ENCODE data around the gene RIC3. TPM values are rescaled to one million over a fixed set of nuclear protein-coding genes. Genes with fewer than 3 reads are reported as not detected.

The RIC3 gene
- total RNA-seq, 1 donor from 2014 or later: 12.0 TPM

DNA sequence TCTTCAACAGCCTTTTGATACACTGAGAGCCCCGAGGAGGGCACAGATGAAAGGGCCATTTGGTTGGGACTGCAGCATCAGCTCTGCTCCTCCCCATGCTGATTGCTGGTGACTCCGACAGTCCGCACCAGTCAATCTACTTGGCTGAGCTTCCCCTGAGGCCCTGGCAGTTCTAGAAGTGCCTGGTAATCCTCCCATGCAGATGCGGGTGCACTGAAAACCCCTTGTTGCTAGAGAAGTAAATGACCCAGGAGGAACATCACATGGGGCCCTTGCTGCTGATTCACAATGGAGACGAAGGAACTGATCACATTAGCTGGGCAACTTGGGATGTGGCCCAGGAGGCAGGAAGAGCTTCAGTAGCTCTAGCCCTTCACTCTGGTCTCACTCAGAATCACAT, 35.2 kb upstream of the RIC3 start:
- H3K36me3 Mint-ChIP-seq: no peaks in the 10 kb centered on the region
- peaks cover 22% of the 10 kb centered on the region for H3K27me3 Mint-ChIP-seq
- TF ChIP-seq, protein P1, sequence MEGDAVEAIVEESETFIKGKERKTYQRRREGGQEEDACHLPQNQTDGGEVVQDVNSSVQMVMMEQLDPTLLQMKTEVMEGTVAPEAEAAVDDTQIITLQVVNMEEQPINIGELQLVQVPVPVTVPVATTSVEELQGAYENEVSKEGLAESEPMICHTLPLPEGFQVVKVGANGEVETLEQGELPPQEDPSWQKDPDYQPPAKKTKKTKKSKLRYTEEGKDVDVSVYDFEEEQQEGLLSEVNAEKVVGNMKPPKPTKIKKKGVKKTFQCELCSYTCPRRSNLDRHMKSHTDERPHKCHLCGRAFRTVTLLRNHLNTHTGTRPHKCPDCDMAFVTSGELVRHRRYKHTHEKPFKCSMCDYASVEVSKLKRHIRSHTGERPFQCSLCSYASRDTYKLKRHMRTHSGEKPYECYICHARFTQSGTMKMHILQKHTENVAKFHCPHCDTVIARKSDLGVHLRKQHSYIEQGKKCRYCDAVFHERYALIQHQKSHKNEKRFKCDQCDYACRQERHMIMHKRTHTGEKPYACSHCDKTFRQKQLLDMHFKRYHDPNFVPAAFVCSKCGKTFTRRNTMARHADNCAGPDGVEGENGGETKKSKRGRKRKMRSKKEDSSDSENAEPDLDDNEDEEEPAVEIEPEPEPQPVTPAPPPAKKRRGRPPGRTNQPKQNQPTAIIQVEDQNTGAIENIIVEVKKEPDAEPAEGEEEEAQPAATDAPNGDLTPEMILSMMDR (conservative IDR thresholded peaks at IDR 0.05): no peak
- DNase-seq (ENCODE audit: extremely low spot score, unreplicated experiment): no peak
- H3K9me3 Mint-ChIP-seq: no peaks in the 10 kb centered on the region
- H3K4me3 Mint-ChIP-seq: no peak overlapping the region
- peaks cover 6% of the 10 kb centered on the region for H3K4me1 Mint-ChIP-seq (ENCODE audit: unreplicated experiment)
- H3K27ac Mint-ChIP-seq: no peak overlapping the region

DNA sequence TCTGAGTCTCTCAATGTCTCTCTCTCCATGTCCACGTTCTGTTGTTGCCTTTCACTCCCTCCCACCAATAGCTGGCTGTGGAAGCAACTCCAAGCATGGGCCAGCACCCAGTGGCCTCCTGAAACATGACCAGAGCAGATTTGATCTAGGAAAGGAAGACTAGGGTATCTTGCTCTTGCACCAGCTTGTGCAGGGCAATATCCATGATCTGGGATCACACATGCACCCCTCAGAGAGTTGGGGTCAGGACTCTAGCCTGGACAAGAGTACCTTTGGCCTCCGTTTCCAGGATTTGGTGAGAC, 34.5 kb upstream of the RIC3 start:
- H3K27me3 Mint-ChIP-seq: peaks cover 28% of the 10 kb centered on the region
- DNase-seq (ENCODE audit: extremely low spot score, unreplicated experiment): no peak
- H3K27ac Mint-ChIP-seq: no peak overlapping the region
- TF ChIP-seq, protein P1 (conservative IDR thresholded peaks at IDR 0.05): no peak
- H3K4me3 Mint-ChIP-seq: no peak overlapping the region
- peaks cover 6% of the 10 kb centered on the region for H3K4me1 Mint-ChIP-seq (ENCODE audit: unreplicated experiment)
- no peaks in the 10 kb centered on the region for H3K9me3 Mint-ChIP-seq
- no peaks in the 10 kb centered on the region for H3K36me3 Mint-ChIP-seq

DNA sequence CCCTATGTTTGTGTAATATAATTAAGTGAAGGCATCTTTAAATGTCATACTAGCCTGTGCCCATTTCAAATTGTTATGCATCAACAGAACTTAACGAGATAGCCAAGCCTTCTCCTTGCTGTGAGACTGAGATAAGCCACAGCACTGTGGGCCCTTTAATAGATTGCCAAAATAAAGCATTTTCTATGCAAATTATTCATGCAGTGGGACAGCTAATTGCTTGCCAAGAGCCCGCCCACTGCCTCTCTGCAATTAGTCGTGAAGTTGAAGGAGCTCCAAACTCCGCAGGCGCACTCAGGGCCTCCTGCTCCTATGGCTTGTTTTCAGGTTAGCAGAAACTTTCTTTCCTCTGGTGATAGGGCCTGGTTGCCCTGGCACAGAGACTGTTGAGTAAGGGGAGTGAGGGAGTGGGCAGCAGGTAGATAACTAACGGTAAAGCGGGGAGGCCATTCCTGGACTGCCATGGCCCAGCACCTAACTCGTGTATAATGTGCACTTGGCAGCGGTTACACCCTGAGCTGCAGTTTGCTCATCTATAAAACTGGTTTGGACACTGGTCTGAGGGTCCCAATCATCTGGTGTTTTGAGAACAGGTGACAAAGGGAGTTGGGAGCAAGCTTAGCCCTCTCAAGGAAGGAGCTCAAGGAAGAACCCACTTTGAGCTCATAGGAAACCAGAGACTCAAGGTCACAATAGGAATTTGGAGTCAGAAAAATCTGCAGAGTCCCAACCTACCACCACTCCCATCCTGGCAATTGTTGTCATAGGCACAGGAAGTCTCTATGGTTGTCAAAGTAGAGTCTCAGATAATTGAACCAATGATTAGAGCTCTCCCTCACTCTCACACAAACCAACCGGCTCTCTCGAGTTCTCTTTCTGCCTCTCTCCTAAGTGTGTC, 33.9 kb upstream of the RIC3 start:
- Mint-ChIP-seq H3K4me3 (no peak overlapping the region), H3K36me3 (no peaks in the 10 kb centered on the region), H3K27me3 (peaks cover 28% of the 10 kb centered on the region), H3K9me3 (no peaks in the 10 kb centered on the region), H3K27ac (no peak overlapping the region), H3K4me1 (ENCODE audit: unreplicated experiment) (peaks cover 6% of the 10 kb centered on the region)
- TF ChIP-seq, protein P1 (conservative IDR thresholded peaks at IDR 0.05): no peak
- no peak for DNase-seq (ENCODE audit: extremely low spot score, unreplicated experiment)

DNA sequence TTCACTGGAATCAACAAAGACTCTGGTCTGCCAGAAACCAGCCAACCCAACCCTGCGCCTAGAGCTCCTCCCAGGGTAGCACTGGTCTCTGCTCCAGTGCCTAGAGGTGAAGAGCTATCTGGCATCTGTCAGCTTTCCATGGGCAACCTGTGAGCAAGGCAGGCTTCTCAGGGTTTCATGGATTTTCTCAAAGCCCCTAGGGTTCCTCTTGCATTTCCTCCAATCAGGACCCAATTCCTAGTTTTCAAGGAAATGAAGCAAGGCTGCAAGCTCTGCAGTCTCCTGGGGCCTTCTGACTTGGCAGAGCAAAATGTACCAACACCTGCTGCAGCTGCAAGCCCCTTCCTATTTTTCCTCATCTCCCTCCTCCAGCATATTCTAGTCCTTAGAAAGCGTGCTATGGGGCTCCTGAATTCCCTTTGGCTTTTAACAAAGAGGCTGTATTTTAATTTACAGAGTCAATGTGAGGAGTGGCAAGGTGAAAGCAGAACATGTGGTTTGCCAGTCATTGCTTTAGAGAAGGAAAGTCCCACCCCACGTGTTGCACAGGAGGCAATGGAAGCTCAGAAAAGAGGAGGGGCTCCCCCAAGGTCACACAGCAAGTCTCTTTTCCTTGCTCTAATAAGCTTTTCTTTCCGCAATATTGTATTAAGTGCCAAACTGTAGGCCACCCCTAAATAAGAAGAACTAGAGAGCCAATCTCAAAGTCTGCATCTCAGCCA, 33.0 kb upstream of the RIC3 start:
- Mint-ChIP-seq H3K4me3 (no peak overlapping the region), H3K4me1 (ENCODE audit: unreplicated experiment) (peaks cover 2% of the 10 kb centered on the region), H3K27ac (no peak overlapping the region), H3K27me3 (peaks cover 33% of the 10 kb centered on the region), H3K36me3 (no peaks in the 10 kb centered on the region), H3K9me3 (no peaks in the 10 kb centered on the region)
- DNase-seq (ENCODE audit: extremely low spot score, unreplicated experiment): no peak
- TF ChIP-seq, protein P1 (conservative IDR thresholded peaks at IDR 0.05): no peak

DNA sequence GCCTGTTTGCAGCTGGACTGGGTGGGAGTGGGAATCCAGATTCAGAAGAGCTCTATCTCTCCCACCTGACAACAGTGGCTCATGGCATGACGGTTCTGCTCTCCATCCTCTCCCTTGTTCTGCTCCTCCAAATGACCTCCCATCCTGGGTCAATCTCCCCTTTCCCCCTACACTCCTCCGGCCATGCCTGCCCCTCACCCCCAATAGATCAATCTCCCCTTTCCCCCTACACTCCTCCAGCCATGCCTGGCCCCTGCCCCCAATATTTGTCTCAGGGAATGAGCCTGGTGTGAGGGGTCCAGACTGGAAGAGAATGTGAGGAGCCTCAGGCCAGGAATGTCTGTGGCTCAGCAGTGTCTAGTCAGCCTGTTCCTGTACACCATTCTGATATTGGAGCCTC, 30.9 kb upstream of the RIC3 start:
- TF ChIP-seq, protein P1 (conservative IDR thresholded peaks at IDR 0.05): no peak
- no peak for DNase-seq (ENCODE audit: extremely low spot score, unreplicated experiment)
- Mint-ChIP-seq H3K27me3 (peaks cover 49% of the 10 kb centered on the region), H3K9me3 (no peaks in the 10 kb centered on the region), H3K4me1 (ENCODE audit: unreplicated experiment) (no peaks in the 10 kb centered on the region), H3K36me3 (no peaks in the 10 kb centered on the region), H3K27ac (no peak overlapping the region), H3K4me3 (no peak overlapping the region)
